H1 (cell line): ENCODE data around the gene UGT2A2. TPM values are rescaled to one million over a fixed set of nuclear protein-coding genes. Genes with fewer than 3 reads are reported as not detected.

ENCODE experiments used
- CTCF ChIA-PET: fragments of 300-600 bp; sonication (Branson Sonifier 250); formaldehyde crosslinking; loops from one replicate; lab custom pipeline; 2021; ENCODE audit not compliant: partially characterized antibody; lab: Charles Lee
- POLR2A ChIA-PET: fragments of 300-600 bp; sonication (Branson Sonifier 250); formaldehyde crosslinking; loops from one replicate; lab custom pipeline; 2021; ENCODE audit warnings: inconsistent platforms; ENCODE audit not compliant: partially characterized antibody; lab: Charles Lee
- DNase-seq, 2 experiments: peaks; one replicate each; pipeline versions ENCODE4 v3.0.0 to v3.0.0-alpha.2; 2010 to 2022; ENCODE audit warnings: low spot score in 2 of 2, low read depth in 1 of 2, mixed read lengths in 1 of 2
- FAIRE-seq: peaks from 2 replicates; lab custom pipeline; 2011; peaks lifted over from hg19 to GRCh38; lab: Jason Lieb, UNC
- H2AFZ ChIP-seq: 2 replicates; pipeline ENCODE4 v1.8.1; 2012; ENCODE audit warnings: low read length, inconsistent platforms
- H2AK5ac ChIP-seq: 2 replicates; pipeline ENCODE4 v1.6.1; 2013; ENCODE audit warnings: low read depth, low read length
- H2BK120ac ChIP-seq: replicated peaks from 2 replicates; pipeline ENCODE3; 2013; ENCODE audit warnings: low read depth, low read length, inconsistent platforms
- H2BK12ac ChIP-seq: 2 replicates; pipeline ENCODE4 v1.6.1; 2013; ENCODE audit warnings: low read depth, low read length
- H2BK15ac ChIP-seq: 2 replicates; pipeline ENCODE4 v1.6.1; 2013; ENCODE audit warnings: low read length
- H2BK20ac ChIP-seq: 2 replicates; pipeline ENCODE4 v1.6.1; 2013; ENCODE audit warnings: low read length
- H2BK5ac ChIP-seq: 2 replicates; pipeline ENCODE4 v1.6.1; 2013; ENCODE audit warnings: low read depth, low read length
- H3K14ac ChIP-seq: 2 replicates; pipeline ENCODE4 v1.6.1; 2013; ENCODE audit warnings: inconsistent platforms; ENCODE audit not compliant: insufficient read length
- H3K18ac ChIP-seq: 2 replicates; pipeline ENCODE4 v1.6.1; 2013; ENCODE audit warnings: low read length; ENCODE audit errors: extremely low read depth
- H3K23ac ChIP-seq: 2 replicates; pipeline ENCODE4 v1.6.1; 2013; ENCODE audit warnings: inconsistent platforms; ENCODE audit not compliant: insufficient read length
- H3K23me2 ChIP-seq: 2 replicates; pipeline ENCODE4 v1.6.1; 2013; ENCODE audit warnings: low read depth, low read length
- H3K27ac ChIP-seq: 2 replicates; pipeline ENCODE4 v1.6.1; 2011; ENCODE audit warnings: low read depth, low read length, inconsistent platforms
- H3K27me3 ChIP-seq, 4 experiments: replicated peaks in 1 of 4; 1 replicate in 1 of 4; 2 replicates in 3 of 4; pipeline versions ENCODE4 v1.6.1 to v1.8.1; 2011 to 2013; ENCODE audit warnings: low read length in 3 of 4, mild to moderate bottlenecking in 3 of 4, inconsistent platforms in 2 of 4, mixed read lengths in 2 of 4, moderate library complexity in 1 of 4; ENCODE audit not compliant: control insufficient read depth in 3 of 4, insufficient read depth in 3 of 4; ENCODE audit errors: extremely low read depth in 1 of 4
- H3K36me3 ChIP-seq, 4 experiments: 2 replicates each; pipeline versions ENCODE4 v1.6.1 to v1.8.1; 2011 to 2013; ENCODE audit warnings: mild to moderate bottlenecking in 4 of 4, low read length in 3 of 4, moderate library complexity in 2 of 4, control low read depth in 1 of 4, inconsistent platforms in 1 of 4; ENCODE audit not compliant: insufficient read depth in 4 of 4, control insufficient read depth in 2 of 4
- H3K4ac ChIP-seq: replicated peaks from 2 replicates; pipeline ENCODE3; 2013; ENCODE audit warnings: low read length, low read depth, mixed read lengths, inconsistent platforms; ENCODE audit not compliant: insufficient read length
- H3K4me1 ChIP-seq, 4 experiments: replicated peaks in 1 of 4; 1 replicate in 1 of 4; 2 replicates in 3 of 4; pipeline versions ENCODE4 v1.6.1 to v1.8.1; 2011 to 2013; ENCODE audit warnings: low read length in 3 of 4, inconsistent platforms in 2 of 4, mixed read lengths in 1 of 4; ENCODE audit not compliant: insufficient read depth in 4 of 4, control insufficient read depth in 3 of 4
- H3K4me2 ChIP-seq, 2 experiments: 2 replicates each; pipeline versions ENCODE4 v1.6.1 to v1.8.1; 2011 to 2013; ENCODE audit warnings: low read depth in 2 of 2, low read length in 2 of 2, control low read depth in 1 of 2, inconsistent platforms in 1 of 2, mild to moderate bottlenecking in 1 of 2; ENCODE audit not compliant: insufficient read depth in 1 of 2
- H3K4me3 ChIP-seq, 4 experiments: fragments of 200-600, 300-600 bp in 1 of 4; sonication (generic), shearing (Covaris generic), sonication (Bioruptor Twin) in 1 of 4; 2 replicates each; pipeline versions ENCODE4 v1.5.1 to v1.8.1; 2011 to 2016; ENCODE audit warnings: low read length in 4 of 4, low read depth in 3 of 4, control low read depth in 2 of 4, inconsistent platforms in 2 of 4, mild to moderate bottlenecking in 2 of 4, mixed read lengths in 1 of 4, moderate library complexity in 1 of 4; ENCODE audit not compliant: insufficient read depth in 2 of 4; ENCODE audit errors: extremely low read depth in 1 of 4
- H3K56ac ChIP-seq: replicated peaks from 2 replicates; pipeline ENCODE3; 2013; ENCODE audit warnings: low read depth, mild to moderate bottlenecking, mixed read lengths, low read length, inconsistent platforms; ENCODE audit not compliant: insufficient read length
- H3K79me1 ChIP-seq: 2 replicates; pipeline ENCODE4 v1.6.1; 2013; ENCODE audit warnings: low read depth, low read length, control low read depth
- H3K79me2 ChIP-seq, 2 experiments: 2 replicates each; pipeline versions ENCODE4 v1.6.1 to v1.8.1; 2012 to 2013; ENCODE audit warnings: low read length in 2 of 2, mild to moderate bottlenecking in 2 of 2, inconsistent platforms in 1 of 2; ENCODE audit not compliant: insufficient read depth in 2 of 2, control insufficient read depth in 1 of 2
- H3K9ac ChIP-seq, 4 experiments: replicated peaks in 1 of 4; 1 replicate in 1 of 4; 2 replicates in 3 of 4; pipeline versions ENCODE4 v1.6.1 to v1.8.1; 2011 to 2013; ENCODE audit warnings: low read depth in 3 of 4, low read length in 3 of 4, control low read depth in 2 of 4, mild to moderate bottlenecking in 2 of 4, moderate library complexity in 2 of 4, inconsistent platforms in 1 of 4; ENCODE audit errors: extremely low read depth in 1 of 4
- H3K9me3 ChIP-seq, 2 experiments: 2 replicates each; pipeline versions ENCODE4 v1.6.1 to v1.8.1; 2012 to 2013; ENCODE audit warnings: mild to moderate bottlenecking in 2 of 2, moderate library complexity in 2 of 2, control low read depth in 1 of 2, inconsistent platforms in 1 of 2, low read depth in 1 of 2, low read length in 1 of 2, mixed read lengths in 1 of 2; ENCODE audit not compliant: insufficient read depth in 2 of 2
- H4K20me1 ChIP-seq, 2 experiments: replicated peaks in 1 of 2; 2 replicates each; pipeline versions ENCODE3 to v1.8.1; 2011 to 2013; ENCODE audit warnings: inconsistent platforms in 2 of 2, low read length in 2 of 2, mild to moderate bottlenecking in 1 of 2; ENCODE audit not compliant: insufficient read depth in 2 of 2, control insufficient read depth in 1 of 2
- H4K5ac ChIP-seq: 2 replicates; pipeline ENCODE4 v1.6.1; 2013; ENCODE audit warnings: low read length, low read depth, mixed read lengths, inconsistent platforms; ENCODE audit not compliant: insufficient read length
- H4K8ac ChIP-seq: 2 replicates; pipeline ENCODE4 v1.8.0; 2013; ENCODE audit warnings: mild to moderate bottlenecking, moderate library complexity, low read length, inconsistent platforms; ENCODE audit not compliant: insufficient read depth; ENCODE audit errors: extremely low read depth
- H4K91ac ChIP-seq: replicated peaks from 2 replicates; pipeline ENCODE3; 2013; ENCODE audit warnings: low read length, mixed read lengths, inconsistent platforms; ENCODE audit not compliant: insufficient read length
- ASH2L ChIP-seq: fragments of 200-600, 300-600 bp; sonication (generic); IDR thresholded peaks from one replicate; pipeline ENCODE4 v1.7.1; 2017; ENCODE audit warnings: low read length
- CBX8 ChIP-seq: fragments of 300-800, 300-1000 bp; sonication (generic); IDR thresholded peaks from 2 replicates; pipeline ENCODE4 v1.7.1; 2016; ENCODE audit warnings: low read depth, low read length, borderline replicate concordance
- CHD2 ChIP-seq: IDR thresholded peaks from 2 replicates; pipeline ENCODE4 v1.6.1; 2012; ENCODE audit warnings: low read length, improper control_type of control experiment
- FOSL1 ChIP-seq: IDR thresholded peaks from 2 replicates; pipeline ENCODE4 v1.6.1; 2011; ENCODE audit warnings: mild to moderate bottlenecking, low read depth, low read length, moderate library complexity; ENCODE audit not compliant: insufficient read depth
- NANOG ChIP-seq: IDR thresholded peaks from 2 replicates; pipeline ENCODE4 v1.6.1; 2011; ENCODE audit warnings: low read length, low read depth, mild to moderate bottlenecking, inconsistent platforms; ENCODE audit not compliant: insufficient read depth, poor library complexity, severe bottlenecking
- NRF1 ChIP-seq: IDR thresholded peaks from 2 replicates; pipeline ENCODE4 v1.6.1; 2011; ENCODE audit warnings: mild to moderate bottlenecking, low read depth, low read length, improper control_type of control experiment
- SAP30 ChIP-seq: fragments of 300-600 bp; sonication (generic); IDR thresholded peaks from 2 replicates; pipeline ENCODE4 v1.7.1; 2012; ENCODE audit warnings: low read length, moderate library complexity, mild to moderate bottlenecking, inconsistent platforms; ENCODE audit not compliant: insufficient read depth, insufficient replicate concordance
- SP1 ChIP-seq: IDR thresholded peaks from 2 replicates; pipeline ENCODE4 v1.6.1; 2011; ENCODE audit warnings: low read depth, low read length
- ZNF274 ChIP-seq: IDR thresholded peaks from 2 replicates; pipeline ENCODE4 v1.7.0; 2012; ENCODE audit warnings: low read length, borderline replicate concordance; ENCODE audit errors: extremely low read depth
- WGBS, 2 experiments: shearing (Covaris generic) in 1 of 2; methylation state at CpG; one replicate each; pipeline versions ENCODE4 v1.1.6 to v1.1.7; 2013 to 2015; ENCODE audit warnings: low lambda C conversion rate in 2 of 2, mixed read lengths in 2 of 2, inconsistent platforms in 1 of 2, low coverage in 1 of 2, missing lambda C conversion rate in 1 of 2; ENCODE audit not compliant: insufficient replicate concordance in 2 of 2, insufficient coverage in 1 of 2, insufficient read length in 1 of 2; ENCODE audit errors: extremely low coverage in 1 of 2, missing lambda C conversion rate in 1 of 2; 5-methylcytosine and 5-hydroxymethylcytosine counted together
- polyA plus RNA-seq, 7 experiments: library from polyadenylated mRNA; depleted of rRNA in 3 of 7; stranded (reverse) in 5 of 7; unstranded in 2 of 7; fragments of >200 nt in 5 of 7; fragments of 200-250 nt in 2 of 7; gene quantifications; 1 replicate in 5 of 7; 2 replicates in 1 of 7; 4 replicates in 1 of 7; pipeline versions ENCODE4 v1.2.1 to v1.2.3, GENCODE V29; 2011 to 2013; ENCODE audit warnings: missing spikeins in 2 of 7, mixed read lengths in 2 of 7
- total RNA-seq: library from RNA; stranded (reverse); fragmentation: NEBNext Ultra II Directional; extraction: Animal tissue kit (Norgen Biotek cat#: 25700); gene quantifications from 2 replicates; pipeline ENCODE4 v1.2.1, GENCODE V29; 2021

The UGT2A2 gene
- total and polyA plus RNA-seq, 2 of the 8 experiments (the other 6 are each of a cell fraction or from before 2014, with no cell fraction given): not detected

DNA sequence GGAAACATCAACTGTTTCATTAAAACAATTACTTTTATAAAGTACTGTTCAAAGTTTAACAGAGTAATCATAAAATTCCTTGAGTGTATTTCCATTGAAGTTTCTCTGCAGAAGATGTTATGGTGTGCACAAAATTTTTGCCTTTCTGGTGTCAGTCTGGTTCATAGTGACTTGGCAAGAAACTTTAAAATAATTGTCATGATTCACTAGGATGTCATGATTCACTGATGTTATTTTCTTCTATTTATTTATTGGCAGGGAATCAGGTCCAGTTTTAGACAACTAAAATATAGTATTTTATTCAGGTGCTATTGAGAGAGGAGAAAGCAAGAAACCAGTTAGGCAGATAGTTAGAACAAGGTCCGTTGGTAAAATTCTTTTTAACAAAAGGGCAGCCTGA lies 9.8 kb upstream of the UGT2A2 start:
- Histone ChIP-seq H3K56ac (no peak overlapping the region), H2AFZ (no peak overlapping the region), H3K9me3 (no peaks in the 10 kb centered on the region), H3K4ac (no peak overlapping the region), H3K79me2 (no peaks in the 10 kb centered on the region), H3K23ac (no peak overlapping the region), H3K27me3 (peaks cover 0 to 1% (median 0%) of the 10 kb centered on the region in 4 experiments; a peak in 1 of 7 replicates), H3K23me2 (no peaks in the 10 kb centered on the region), H2AK5ac (no peak overlapping the region), H2BK12ac (no peak overlapping the region), H2BK20ac (no peak overlapping the region), H3K18ac (no peak overlapping the region), H4K91ac (no peak overlapping the region), H3K4me1 (no peaks in the 10 kb centered on the region), H4K8ac (no peak overlapping the region), H4K20me1 (no peaks in the 10 kb centered on the region), H3K14ac (no peak overlapping the region), H3K4me2 (no peak overlapping the region), H3K27ac (no peak overlapping the region), H2BK15ac (no peak overlapping the region), H2BK5ac (no peak overlapping the region), H3K79me1 (no peaks in the 10 kb centered on the region), H3K9ac (no peak overlapping the region), H3K4me3 (no peak overlapping the region), H3K36me3 (no peaks in the 10 kb centered on the region), H2BK120ac (no peak overlapping the region), H4K5ac (no peak overlapping the region)
- FAIRE-seq (no peak), DNase-seq (no peak)
- WGBS, 2 experiments: 75% methylated on average over 1 of the region's 1 CpG; no CpG with 5 or more reads in 1 of the 2 experiments
- CTCF ChIA-PET: interaction anchor here (0.6 kb wide), 1 partner anchor 148 kb away, joined by 3 read pairs; no protein-coding TSS in a partner anchor
- POLR2A ChIA-PET: no interaction called here
- TF ChIP-seq CBX8 (no peak), ZNF274 (no peak), FOSL1 (no peak), CHD2 (no peak), ASH2L (no peak), SAP30 (no peak), NANOG (no peak), SP1 (no peak), NRF1 (no peak)
